HCT116 (cell line): ENCODE data around the gene EIF2S3. TPM values are rescaled to one million over a fixed set of nuclear protein-coding genes. Genes with fewer than 3 reads are reported as not detected.

Experiments
- ATAC-seq: fragments of 200-7000 bp; cut with Tn5 transposase; 2 replicates; pipeline ENCODE4 v1.9.1; 2020; ENCODE audit warnings: mild to moderate bottlenecking, moderate library complexity
- BruUV-seq: library from RNA; stranded (reverse); fragments of 400-500 nt; replicated peaks from 2 replicates; lab custom pipeline; 2021; lab: Mats Ljungman, UMichigan
- CTCF ChIA-PET: fragments of 300-600 bp; sonication (Branson Sonifier 250); formaldehyde crosslinking; loops from one replicate; lab custom pipeline; 2021; ENCODE audit warnings: antibody characterized with exemption; lab: Charles Lee
- POLR2A ChIA-PET: fragments of 300-600, 350-600 bp; sonication (Branson Sonifier 250); formaldehyde crosslinking; loops from one replicate; lab custom pipeline; 2021; ENCODE audit warnings: antibody characterized with exemption; lab: Charles Lee
- RAD21 ChIA-PET, 2 experiments: fragments of 300-600 bp; sonication (Branson Sonifier 250); formaldehyde crosslinking; loops; one replicate each; lab custom pipeline; 2023; ENCODE audit warnings: low total read pairs in 2 of 2; ENCODE audit not compliant: uncharacterized antibody in 2 of 2, unreplicated experiment in 2 of 2, low non-redundant PET in 1 of 2; lab: Charles Lee
- DNase-seq: peaks from one replicate; pipeline ENCODE4 v3.0.0-alpha.2; 2010; ENCODE audit warnings: low read depth, low spot score
- H2AFZ ChIP-seq: fragments of 200-600 bp; shearing (Covaris generic), sonication (generic); 2 replicates; pipeline ENCODE4 v1.6.1; 2017; ENCODE audit warnings: low read depth, mixed run types, mixed read lengths, antibody characterized with exemption, low read length; ENCODE audit not compliant: poor library complexity, severe bottlenecking
- H3K27ac ChIP-seq: 2 replicates; pipeline ENCODE4 v1.5.1; 2012; ENCODE audit warnings: low read depth, low read length
- H3K27me3 ChIP-seq: fragments of 200-600 bp; sonication (generic); 2 replicates; pipeline ENCODE4 v1.6.1; 2016; ENCODE audit warnings: mixed run types, low read length, mixed read lengths; ENCODE audit not compliant: insufficient read depth
- H3K36me3 ChIP-seq, 2 experiments: fragments of 200-500 bp in 1 of 2; fragments of 200-600 bp in 1 of 2; sonication (Bioruptor generic) in 1 of 2; sonication (generic) in 1 of 2; 2 replicates each; pipeline versions ENCODE4 v1.5.1 to v1.6.1; 2014 to 2016; ENCODE audit warnings: low read length in 2 of 2, inconsistent platforms in 1 of 2, mixed read lengths in 1 of 2, mixed run types in 1 of 2; ENCODE audit not compliant: insufficient read depth in 2 of 2, control insufficient read depth in 1 of 2
- H3K4me1 ChIP-seq, 2 experiments: fragments of 200-600 bp in 1 of 2; sonication (generic) in 1 of 2; 2 replicates each; pipeline versions ENCODE4 v1.5.1 to v1.6.1; 2012 to 2017; ENCODE audit warnings: low read length in 2 of 2, inconsistent platforms in 1 of 2, mild to moderate bottlenecking in 1 of 2, mixed read lengths in 1 of 2, mixed run types in 1 of 2, moderate library complexity in 1 of 2; ENCODE audit not compliant: insufficient read depth in 2 of 2, control insufficient read depth in 1 of 2
- H3K4me2 ChIP-seq: fragments of 200-600 bp; sonication (generic); 2 replicates; pipeline ENCODE4 v1.6.1; 2017; ENCODE audit warnings: mixed run types, low read length, mixed read lengths
- H3K4me3 ChIP-seq, 2 experiments: fragments of 200-600 bp in 1 of 2; sonication (generic) in 1 of 2; replicated peaks in 1 of 2; 2 replicates each; pipeline ENCODE4 v1.5.1; 2011 to 2016; ENCODE audit warnings: low read length in 2 of 2, control low read depth in 1 of 2, low read depth in 1 of 2, mild to moderate bottlenecking in 1 of 2, mixed read lengths in 1 of 2, mixed run types in 1 of 2
- H3K79me2 ChIP-seq: fragments of 200-600 bp; sonication (generic); 2 replicates; pipeline ENCODE4 v1.6.1; 2017; ENCODE audit warnings: mild to moderate bottlenecking, mixed run types, low read length, moderate library complexity, mixed read lengths; ENCODE audit not compliant: insufficient read depth
- H3K9ac ChIP-seq: fragments of 200-600 bp; sonication (generic); 2 replicates; pipeline ENCODE4 v1.6.1; 2016; ENCODE audit warnings: low read length, mixed read lengths
- H3K9me2 ChIP-seq: fragments of 200-600 bp; sonication (generic), shearing (Covaris generic); 2 replicates; pipeline ENCODE4 v1.6.1; 2017; ENCODE audit warnings: mixed run types, mild to moderate bottlenecking, moderate library complexity; ENCODE audit not compliant: insufficient read depth
- H3K9me3 ChIP-seq, 2 experiments: fragments of 200-500 bp in 1 of 2; fragments of 200-600 bp in 1 of 2; sonication (Bioruptor generic) in 1 of 2; sonication (generic) in 1 of 2; 2 replicates each; pipeline ENCODE4 v1.6.1; 2014 to 2017; ENCODE audit warnings: low read length in 2 of 2, mixed read lengths in 2 of 2, inconsistent platforms in 1 of 2, low read depth in 1 of 2, mild to moderate bottlenecking in 1 of 2, mixed run types in 1 of 2, moderate library complexity in 1 of 2; ENCODE audit not compliant: control insufficient read depth in 1 of 2, insufficient read depth in 1 of 2
- H4K20me1 ChIP-seq: fragments of 200-600 bp; sonication (generic), shearing (Covaris generic); 2 replicates; pipeline ENCODE4 v1.6.1; 2017; ENCODE audit warnings: mixed run types, mild to moderate bottlenecking, moderate library complexity; ENCODE audit not compliant: insufficient read depth
- CBX3 ChIP-seq: IDR thresholded peaks from 2 replicates; pipeline ENCODE4 v1.6.1; 2012; ENCODE audit warnings: low read depth
- CEBPB ChIP-seq: IDR thresholded peaks from 2 replicates; pipeline ENCODE4 v1.6.1; 2012; ENCODE audit warnings: low read depth
- EGR1 ChIP-seq: IDR thresholded peaks from 2 replicates; pipeline ENCODE4 v1.6.1; 2012; ENCODE audit warnings: low read depth
- ELF1 ChIP-seq: IDR thresholded peaks from 2 replicates; pipeline ENCODE4 v1.6.1; 2012; ENCODE audit warnings: low read depth, borderline replicate concordance
- EZH2 ChIP-seq: fragments of 200-600 bp; sonication (generic); IDR thresholded peaks from 2 replicates; pipeline ENCODE4 v1.6.1; 2017; ENCODE audit warnings: antibody characterized with exemption, mixed run types
- EZH2phosphoT487 ChIP-seq: fragments of 200-600 bp; IDR thresholded peaks from 2 replicates; pipeline ENCODE4 v1.6.1; 2018; ENCODE audit warnings: antibody characterized with exemption, borderline replicate concordance
- FOSL1 ChIP-seq: IDR thresholded peaks from 2 replicates; pipeline ENCODE4 v1.6.1; 2012; ENCODE audit warnings: low read depth
- JUND ChIP-seq: IDR thresholded peaks from 2 replicates; pipeline ENCODE4 v1.6.1; 2012
- POLR2AphosphoS5 ChIP-seq: IDR thresholded peaks from 2 replicates; pipeline ENCODE4 v1.6.1; 2011; ENCODE audit warnings: mild to moderate bottlenecking, low read depth, low read length, moderate library complexity
- RAD21 ChIP-seq: IDR thresholded peaks from 2 replicates; pipeline ENCODE4 v1.6.1; 2012; ENCODE audit warnings: low read depth, mild to moderate bottlenecking
- SP1 ChIP-seq: IDR thresholded peaks from 2 replicates; pipeline ENCODE4 v1.6.1; 2012; ENCODE audit warnings: low read depth
- TCF7L2 ChIP-seq: IDR thresholded peaks from 2 replicates; pipeline ENCODE4 v1.7.0; 2011; ENCODE audit warnings: borderline replicate concordance, inconsistent platforms; ENCODE audit not compliant: insufficient read depth, insufficient read length; ENCODE audit errors: extremely low read depth
- YY1 ChIP-seq: IDR thresholded peaks from 2 replicates; pipeline ENCODE4 v1.6.1; 2011; ENCODE audit warnings: low read length, low read depth, moderate library complexity, mild to moderate bottlenecking; ENCODE audit not compliant: insufficient replicate concordance; ENCODE audit errors: extremely low read depth
- intact Hi-C: fragments of 100-400 bp; cut with micrococcal nuclease; formaldehyde crosslinking; loops from 2 replicates; pipeline ENCODE4 v1.10.0; 2022
- total RNA-seq: library from RNA; stranded (reverse); gene quantifications from one replicate; pipeline ENCODE4 v1.2.1, GENCODE V29; 2021; ENCODE audit not compliant: unreplicated experiment
- TF ChIP-seq, protein P1 (sequence below), 3 experiments: fragments of 200-600 bp in 1 of 3; sonication (generic) in 1 of 3; IDR thresholded peaks in 2 of 3; conservative IDR thresholded peaks in 1 of 3; 2 replicates each; pipeline ENCODE4 v1.5.1; 2012 to 2017; ENCODE audit warnings: low read depth in 2 of 3, low read length in 2 of 3, antibody characterized with exemption in 1 of 3, borderline replicate concordance in 1 of 3, control low read depth in 1 of 3, mild to moderate bottlenecking in 1 of 3, mixed read lengths in 1 of 3, mixed run types in 1 of 3, moderate library complexity in 1 of 3; ENCODE audit not compliant: insufficient read depth in 1 of 3
- TF ChIP-seq, protein P2 (sequence below): IDR thresholded peaks from 2 replicates; pipeline ENCODE4 v1.6.1; 2012; ENCODE audit warnings: low read depth
- TF ChIP-seq, protein P3 (sequence below): IDR thresholded peaks from 2 replicates; pipeline ENCODE4 v1.6.1; 2011; ENCODE audit warnings: mild to moderate bottlenecking, low read length, moderate library complexity; ENCODE audit not compliant: insufficient replicate concordance; ENCODE audit errors: extremely low read depth
- TF ChIP-seq, protein P4 (sequence below): IDR thresholded peaks from 2 replicates; pipeline ENCODE4 v1.6.1; 2012

EIF2S3 gene
- total RNA-seq, 1 experiment from 2014 or later, result 273 TPM

DNA sequence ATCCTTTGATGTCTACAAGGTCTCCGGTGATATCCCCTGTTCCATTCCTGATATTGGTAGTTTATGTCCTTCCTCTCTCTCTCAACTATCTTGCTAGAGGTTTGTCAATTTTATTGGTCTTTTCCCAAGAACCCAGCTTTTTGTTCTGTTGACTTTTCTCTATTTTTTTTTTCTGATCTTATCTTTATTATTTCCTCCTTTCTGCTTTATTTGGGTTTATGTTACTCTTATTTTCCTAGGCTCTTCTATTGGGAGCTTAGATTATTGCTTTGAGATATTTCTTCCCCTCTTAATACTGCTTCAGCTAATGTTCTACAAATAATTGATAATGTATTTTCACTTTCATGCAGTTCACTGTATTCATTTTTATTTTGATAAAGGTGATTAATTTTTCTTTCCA lies 44.2 kb downstream of the EIF2S3 start:
- Histone ChIP-seq H3K9me3 (no peaks in the 10 kb centered on the region), H3K4me1 (no peaks in the 10 kb centered on the region), H3K27ac (no peak overlapping the region), H2AFZ (no peak overlapping the region), H3K4me2 (no peak overlapping the region), H3K9me2 (no peaks in the 10 kb centered on the region), H3K9ac (no peak overlapping the region), H3K79me2 (no peaks in the 10 kb centered on the region), H3K36me3 (no peaks in the 10 kb centered on the region), H3K4me3 (no peak overlapping the region), H3K27me3 (no peaks in the 10 kb centered on the region), H4K20me1 (no peaks in the 10 kb centered on the region)
- RAD21 ChIA-PET, result no interaction called here
- ATAC-seq (no peak), DNase-seq (no peak)
- TF ChIP-seq FOSL1 (no peak), ELF1 (no peak), TCF7L2 (no peak), CEBPB (no peak), SP1 (no peak), JUND (no peak), CBX3 (no peak), EGR1 (no peak), POLR2AphosphoS5 (no peak), RAD21 (no peak), YY1 (no peak), EZH2phosphoT487 (no peak), EZH2 (no peak)
- TF ChIP-seq, protein P1, sequence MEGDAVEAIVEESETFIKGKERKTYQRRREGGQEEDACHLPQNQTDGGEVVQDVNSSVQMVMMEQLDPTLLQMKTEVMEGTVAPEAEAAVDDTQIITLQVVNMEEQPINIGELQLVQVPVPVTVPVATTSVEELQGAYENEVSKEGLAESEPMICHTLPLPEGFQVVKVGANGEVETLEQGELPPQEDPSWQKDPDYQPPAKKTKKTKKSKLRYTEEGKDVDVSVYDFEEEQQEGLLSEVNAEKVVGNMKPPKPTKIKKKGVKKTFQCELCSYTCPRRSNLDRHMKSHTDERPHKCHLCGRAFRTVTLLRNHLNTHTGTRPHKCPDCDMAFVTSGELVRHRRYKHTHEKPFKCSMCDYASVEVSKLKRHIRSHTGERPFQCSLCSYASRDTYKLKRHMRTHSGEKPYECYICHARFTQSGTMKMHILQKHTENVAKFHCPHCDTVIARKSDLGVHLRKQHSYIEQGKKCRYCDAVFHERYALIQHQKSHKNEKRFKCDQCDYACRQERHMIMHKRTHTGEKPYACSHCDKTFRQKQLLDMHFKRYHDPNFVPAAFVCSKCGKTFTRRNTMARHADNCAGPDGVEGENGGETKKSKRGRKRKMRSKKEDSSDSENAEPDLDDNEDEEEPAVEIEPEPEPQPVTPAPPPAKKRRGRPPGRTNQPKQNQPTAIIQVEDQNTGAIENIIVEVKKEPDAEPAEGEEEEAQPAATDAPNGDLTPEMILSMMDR (IDR thresholded peaks at IDR 0.05 in 2 of 3, conservative IDR thresholded peaks at IDR 0.05 in 1 of 3; ENCODE audit: borderline replicate concordance in 1 of 3, insufficient read depth in 1 of 3, low read depth in 2 of 3, low read length in 2 of 3), result no peak
- TF ChIP-seq, protein P2, sequence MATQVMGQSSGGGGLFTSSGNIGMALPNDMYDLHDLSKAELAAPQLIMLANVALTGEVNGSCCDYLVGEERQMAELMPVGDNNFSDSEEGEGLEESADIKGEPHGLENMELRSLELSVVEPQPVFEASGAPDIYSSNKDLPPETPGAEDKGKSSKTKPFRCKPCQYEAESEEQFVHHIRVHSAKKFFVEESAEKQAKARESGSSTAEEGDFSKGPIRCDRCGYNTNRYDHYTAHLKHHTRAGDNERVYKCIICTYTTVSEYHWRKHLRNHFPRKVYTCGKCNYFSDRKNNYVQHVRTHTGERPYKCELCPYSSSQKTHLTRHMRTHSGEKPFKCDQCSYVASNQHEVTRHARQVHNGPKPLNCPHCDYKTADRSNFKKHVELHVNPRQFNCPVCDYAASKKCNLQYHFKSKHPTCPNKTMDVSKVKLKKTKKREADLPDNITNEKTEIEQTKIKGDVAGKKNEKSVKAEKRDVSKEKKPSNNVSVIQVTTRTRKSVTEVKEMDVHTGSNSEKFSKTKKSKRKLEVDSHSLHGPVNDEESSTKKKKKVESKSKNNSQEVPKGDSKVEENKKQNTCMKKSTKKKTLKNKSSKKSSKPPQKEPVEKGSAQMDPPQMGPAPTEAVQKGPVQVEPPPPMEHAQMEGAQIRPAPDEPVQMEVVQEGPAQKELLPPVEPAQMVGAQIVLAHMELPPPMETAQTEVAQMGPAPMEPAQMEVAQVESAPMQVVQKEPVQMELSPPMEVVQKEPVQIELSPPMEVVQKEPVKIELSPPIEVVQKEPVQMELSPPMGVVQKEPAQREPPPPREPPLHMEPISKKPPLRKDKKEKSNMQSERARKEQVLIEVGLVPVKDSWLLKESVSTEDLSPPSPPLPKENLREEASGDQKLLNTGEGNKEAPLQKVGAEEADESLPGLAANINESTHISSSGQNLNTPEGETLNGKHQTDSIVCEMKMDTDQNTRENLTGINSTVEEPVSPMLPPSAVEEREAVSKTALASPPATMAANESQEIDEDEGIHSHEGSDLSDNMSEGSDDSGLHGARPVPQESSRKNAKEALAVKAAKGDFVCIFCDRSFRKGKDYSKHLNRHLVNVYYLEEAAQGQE, result no peak
- TF ChIP-seq, protein P3, sequence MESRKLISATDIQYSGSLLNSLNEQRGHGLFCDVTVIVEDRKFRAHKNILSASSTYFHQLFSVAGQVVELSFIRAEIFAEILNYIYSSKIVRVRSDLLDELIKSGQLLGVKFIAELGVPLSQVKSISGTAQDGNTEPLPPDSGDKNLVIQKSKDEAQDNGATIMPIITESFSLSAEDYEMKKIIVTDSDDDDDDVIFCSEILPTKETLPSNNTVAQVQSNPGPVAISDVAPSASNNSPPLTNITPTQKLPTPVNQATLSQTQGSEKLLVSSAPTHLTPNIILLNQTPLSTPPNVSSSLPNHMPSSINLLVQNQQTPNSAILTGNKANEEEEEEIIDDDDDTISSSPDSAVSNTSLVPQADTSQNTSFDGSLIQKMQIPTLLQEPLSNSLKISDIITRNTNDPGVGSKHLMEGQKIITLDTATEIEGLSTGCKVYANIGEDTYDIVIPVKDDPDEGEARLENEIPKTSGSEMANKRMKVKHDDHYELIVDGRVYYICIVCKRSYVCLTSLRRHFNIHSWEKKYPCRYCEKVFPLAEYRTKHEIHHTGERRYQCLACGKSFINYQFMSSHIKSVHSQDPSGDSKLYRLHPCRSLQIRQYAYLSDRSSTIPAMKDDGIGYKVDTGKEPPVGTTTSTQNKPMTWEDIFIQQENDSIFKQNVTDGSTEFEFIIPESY, result no peak
- TF ChIP-seq, protein P4, sequence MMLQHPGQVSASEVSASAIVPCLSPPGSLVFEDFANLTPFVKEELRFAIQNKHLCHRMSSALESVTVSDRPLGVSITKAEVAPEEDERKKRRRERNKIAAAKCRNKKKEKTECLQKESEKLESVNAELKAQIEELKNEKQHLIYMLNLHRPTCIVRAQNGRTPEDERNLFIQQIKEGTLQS, result no peak
- POLR2A ChIA-PET, result no interaction called here
- CTCF ChIA-PET, result interaction anchor here (1.5 kb wide), 1 partner anchor 17 kb away, joined by 4 read pairs; no protein-coding TSS in a partner anchor
- no TSS peak for BruUV-seq
- intact Hi-C loops, result no loop called here
